Stimulated activated CD8-positive, alpha-beta memory T cell treated with anti-CD3 and anti-CD28 coated beads, Interleukin-4, amount 100 ng/mL, for 48 hours (primary cell): ENCODE results near the gene VPS37C.
"Not testable (repeated sequence)": the region's sequence is repeated elsewhere in the genome, so short reads cannot be mapped to it uniquely, and the experiment has no call there.

Source experiments
- DNase-seq: peaks from one replicate; pipeline ENCODE4 v3.0.0-alpha.2; 2020

VPS37C gene

DNA sequence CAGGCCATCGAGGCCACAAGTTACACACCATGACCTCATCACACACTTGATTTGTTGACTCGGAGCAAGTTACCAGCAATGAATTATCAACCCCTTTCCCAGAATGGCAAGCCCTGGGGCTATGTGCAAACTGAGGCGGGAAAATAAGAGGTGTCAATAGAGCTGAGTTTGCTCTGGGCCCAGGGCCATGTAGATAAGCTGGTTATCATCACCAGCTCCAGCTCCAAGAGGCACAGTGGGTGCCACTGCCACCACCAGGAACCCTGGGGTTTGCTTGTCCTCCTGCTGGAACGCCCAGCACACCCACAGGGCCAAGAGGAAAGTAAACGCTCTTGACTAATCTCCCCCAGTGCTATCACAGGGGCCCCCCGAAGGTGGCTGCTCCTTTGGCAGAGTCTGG is 13.0 kb upstream of the VPS37C start:
- no peak for DNase-seq

DNA sequence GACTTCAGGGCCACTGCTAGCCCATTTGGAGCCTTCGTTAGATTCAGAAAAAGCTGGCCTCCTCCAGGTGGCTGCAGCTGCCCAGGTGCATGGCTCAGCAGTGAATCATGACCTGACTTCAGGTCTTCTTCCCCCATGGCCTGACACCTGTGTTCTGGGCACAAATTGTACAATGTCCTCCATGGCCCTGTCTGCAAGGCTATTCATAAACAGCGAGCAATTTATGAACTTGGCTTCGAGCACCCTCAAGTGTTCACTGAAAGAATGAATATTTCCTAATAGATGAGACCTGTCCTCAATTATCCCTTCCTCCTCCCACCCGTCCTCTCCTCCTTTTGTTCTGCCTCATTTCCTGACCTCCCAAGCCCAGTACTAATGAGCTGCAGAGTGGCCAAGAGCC is 12.2 kb upstream of the VPS37C start:
- no peak for DNase-seq

DNA sequence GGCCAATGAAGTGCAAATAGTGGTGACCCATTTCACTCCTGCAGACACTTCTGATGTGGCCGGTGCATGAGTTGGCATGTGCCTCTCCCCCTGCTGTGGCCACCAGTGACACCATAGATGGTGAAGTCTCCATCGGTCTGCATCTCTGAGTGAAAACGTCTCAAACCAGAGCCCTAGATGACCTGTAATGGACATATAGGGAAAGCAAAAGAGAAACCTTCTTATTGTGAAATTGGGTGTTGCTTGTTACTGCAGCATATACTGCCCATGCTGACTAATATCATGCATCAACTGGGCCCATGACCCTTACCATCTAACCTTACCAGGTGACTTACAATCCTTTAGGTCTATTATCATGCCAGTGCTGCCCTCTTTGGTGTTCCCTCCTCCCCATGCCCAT is 11.7 kb upstream of the VPS37C start:
- DNase-seq = no peak

DNA sequence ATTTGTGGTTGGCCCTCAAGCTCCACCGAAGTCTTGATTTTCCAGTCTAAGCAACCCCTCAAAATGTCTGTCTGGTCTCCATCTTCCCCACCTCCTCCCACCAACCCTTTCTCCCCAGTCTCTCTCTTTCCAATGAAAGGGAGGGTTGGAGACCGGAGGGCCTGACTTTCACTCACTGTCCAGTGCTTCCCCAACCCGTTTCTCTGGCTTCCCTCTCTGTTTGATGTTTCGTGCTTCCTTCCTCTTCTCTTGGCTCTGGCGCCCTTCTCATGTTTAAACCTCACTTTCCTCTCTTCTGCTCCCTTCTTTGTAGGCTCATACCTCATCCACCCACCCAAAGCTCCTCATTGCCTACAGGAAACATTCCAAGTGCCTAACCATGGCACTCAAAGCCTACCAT is 11.1 kb upstream of the VPS37C start:
- no peak for DNase-seq

DNA sequence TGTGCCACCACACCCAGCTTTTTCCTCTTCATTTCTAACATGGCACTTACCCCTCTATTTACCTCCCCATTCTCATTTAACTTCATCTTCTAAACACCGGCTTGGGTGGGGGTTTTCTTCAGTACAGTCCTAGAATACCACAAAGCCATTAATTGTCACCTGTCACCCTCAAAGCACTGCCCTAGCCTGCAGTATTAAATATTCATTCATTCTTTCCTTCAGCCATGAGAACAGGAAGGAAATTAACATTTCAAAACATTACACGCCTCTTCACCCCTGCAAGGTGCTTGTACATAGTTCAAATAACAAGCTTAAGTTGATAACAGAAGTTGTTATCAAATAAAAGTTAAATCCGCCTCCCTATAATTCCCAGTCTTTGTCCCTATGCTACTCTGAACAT is 10.7 kb upstream of the VPS37C start:
- no peak for DNase-seq

DNA sequence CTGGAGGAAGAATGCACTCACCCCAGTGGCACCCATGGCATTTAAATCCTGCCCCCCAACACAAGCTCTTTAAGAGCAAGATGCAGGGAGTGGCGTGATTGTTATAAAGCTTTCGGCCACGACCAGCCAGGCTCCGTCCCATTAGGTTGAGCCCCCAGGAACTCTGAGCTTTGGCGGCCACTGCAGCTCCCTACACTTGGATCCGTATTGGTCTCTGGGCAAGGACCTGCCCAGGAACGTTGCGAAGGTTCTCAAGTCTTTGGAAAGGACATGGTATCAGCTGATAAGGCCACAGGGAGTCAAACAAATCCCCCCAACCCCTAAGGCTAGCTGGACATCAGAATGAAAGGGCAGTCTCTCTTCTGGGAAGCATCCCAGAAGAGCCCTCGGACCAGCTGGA is 9.3 kb upstream of the VPS37C start:
- DNase-seq = no peak

DNA sequence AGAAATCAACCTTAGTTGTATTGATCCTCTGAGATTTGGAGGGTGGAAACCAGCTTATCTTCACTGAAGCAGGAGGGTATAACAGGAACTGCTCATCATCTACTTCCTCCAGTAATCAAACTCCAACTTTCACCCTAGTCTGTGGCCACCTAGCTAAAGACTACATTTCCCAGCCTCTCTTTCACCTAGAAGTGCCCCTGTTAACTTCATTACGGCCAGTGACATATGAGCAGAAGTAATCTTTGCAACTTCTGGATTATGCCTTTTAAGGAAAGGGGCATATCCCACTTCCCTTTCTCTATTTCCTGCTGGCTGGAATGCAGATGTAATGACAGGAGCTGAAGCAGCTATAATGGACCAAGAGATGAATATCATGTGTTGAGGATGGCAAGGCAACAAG is 7.6 kb upstream of the VPS37C start:
- DNase-seq = no peak

DNA sequence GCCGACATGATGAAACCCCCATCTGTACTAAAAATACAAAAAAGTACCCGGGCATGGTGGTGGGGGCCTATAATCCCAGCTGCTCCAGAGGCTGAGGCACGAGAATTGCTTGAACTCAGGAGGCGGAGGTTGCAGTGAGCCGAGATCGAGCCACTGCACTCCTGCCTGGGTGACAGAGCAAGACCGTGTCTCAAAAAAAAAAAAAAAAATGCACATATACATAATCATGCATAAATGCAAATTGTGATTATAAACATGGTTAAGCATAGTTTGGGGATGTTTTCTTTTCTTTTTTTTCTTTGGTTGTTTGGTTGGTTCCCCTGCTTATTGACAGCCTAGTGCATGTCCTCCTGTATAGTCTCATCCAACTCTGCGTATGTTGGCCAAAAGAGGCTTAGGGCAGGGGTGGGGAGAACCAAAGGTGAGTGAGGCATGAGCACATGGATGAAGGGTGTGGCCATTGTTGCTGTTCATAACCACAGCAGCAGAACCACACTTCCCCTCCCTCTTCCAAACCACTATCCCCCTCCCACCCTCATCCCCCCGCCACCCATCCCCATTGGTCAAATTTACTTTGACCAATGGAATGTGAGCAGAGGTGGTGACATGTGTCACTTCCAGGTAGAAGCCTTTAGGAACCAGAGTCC is 6.9 kb upstream of the VPS37C start:
- no peak for DNase-seq

DNA sequence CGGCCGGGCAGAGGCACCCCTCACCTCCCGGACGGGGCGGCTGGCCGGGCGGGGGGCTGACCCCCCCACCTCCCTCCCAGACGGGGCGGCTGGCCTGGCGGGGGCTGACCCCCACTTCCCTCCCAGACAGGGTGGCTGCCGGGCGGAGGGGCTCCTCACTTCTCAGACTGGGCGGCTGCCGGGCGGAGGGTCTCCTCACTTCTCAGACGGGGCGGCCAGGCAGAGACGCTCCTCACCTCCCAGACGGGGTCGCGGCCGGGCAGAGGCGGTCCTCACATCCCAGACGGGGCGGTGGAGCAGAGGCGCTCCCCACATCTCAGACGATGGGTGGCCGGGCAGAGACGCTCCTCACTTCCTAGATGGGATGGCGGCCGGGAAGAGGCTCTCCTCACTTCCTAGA is 5.1 kb upstream of the VPS37C start:
- DNase-seq = not testable (repeated sequence)

DNA sequence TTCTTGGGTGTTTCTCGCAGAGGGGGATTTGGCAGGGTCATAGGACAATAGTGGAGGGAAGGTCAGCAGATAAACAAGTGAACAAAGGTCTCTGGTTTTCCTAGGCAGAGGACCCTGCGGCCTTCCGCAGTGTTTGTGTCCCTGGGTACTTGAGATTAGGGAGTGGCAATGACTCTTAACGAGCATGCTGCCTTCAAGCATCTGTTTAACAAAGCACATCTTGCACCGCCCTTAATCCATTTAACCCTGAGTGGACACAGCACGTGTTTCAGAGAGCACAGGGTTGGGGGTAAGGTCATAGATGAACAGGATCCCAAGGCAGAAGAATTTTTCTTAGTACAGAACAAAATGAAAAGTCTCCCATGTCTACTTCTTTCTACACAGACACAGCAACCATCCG is 4.6 kb upstream of the VPS37C start:
- not testable (repeated sequence) for DNase-seq

DNA sequence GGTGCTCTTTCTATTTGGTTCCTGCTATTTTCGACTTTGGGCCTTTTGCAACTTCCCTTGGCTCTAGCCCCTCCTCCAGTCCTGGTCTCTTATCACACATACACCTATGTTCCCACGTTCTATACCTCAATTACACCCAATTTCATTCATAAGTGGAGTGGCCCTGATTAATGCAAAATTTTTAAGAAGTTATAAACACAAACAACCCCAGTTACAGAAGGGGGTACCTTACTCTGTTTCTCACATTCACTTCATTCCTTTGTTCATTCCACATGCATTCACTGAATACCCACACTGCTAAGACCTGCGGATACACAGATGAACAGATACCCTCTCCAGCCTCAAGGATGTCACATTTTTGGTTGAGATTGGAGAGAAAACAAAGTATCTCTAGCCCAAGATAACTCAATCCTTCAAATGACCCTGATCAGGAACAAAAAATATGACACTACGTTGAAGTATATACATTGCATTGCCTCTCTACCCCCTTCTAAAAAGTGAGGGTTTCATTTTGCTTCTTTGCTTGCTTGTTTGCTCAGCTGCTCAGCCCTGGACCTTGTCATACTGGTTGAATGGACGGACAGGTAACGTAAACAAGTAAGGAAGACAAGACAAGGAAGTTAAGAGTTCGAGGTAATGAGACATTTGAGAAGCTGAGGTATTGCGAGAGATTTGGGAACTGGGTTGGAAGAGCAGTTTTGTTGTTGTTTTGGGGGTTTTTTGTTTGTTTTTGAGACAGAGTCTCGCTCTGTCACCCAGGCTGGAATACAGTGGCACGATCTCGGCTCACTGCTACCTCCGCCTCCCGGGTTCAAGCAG is 3.6 kb upstream of the VPS37C start:
- no peak for DNase-seq

DNA sequence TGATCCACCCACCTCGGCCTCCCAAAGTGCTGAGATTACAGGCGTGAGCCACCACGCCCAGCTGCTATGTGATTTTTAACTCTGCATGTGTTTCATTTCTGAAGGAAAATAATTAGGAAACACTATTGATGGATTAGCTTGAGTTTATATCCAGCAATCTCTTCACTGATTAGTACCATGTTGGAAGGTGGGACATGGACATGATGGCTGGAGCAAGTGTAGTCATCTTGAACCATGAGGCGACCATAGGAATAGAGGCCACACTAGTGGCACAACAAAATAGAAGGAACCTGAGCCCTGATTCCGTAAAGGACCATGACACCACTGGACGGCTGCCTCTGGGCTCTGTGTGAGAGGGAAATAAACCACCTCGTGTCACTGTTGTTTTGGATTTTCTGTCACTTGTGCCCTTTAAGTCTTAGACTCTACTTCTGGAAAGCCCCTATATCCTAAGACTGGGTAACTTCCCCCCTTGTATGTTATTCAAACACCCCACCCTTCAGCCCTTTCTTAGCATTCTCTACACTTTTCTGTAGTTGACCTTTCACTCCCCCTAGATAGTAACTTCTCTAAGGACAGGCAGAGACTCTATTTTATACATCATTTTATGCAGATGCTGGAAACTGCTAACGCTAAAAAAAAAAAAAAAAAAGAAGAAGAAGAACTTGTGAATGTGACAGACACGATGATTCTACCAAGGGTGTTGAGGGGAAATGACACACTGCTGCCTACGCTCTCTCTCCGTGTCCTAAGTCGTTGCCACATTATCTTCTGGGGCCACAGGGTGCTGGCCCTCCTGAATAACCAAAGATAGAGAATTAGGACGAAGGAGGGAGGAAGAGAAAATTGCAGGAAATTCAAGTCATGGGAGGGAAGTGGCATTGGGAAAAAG is 2.7 kb upstream of the VPS37C start:
- DNase-seq = peak; percentile 33

DNA sequence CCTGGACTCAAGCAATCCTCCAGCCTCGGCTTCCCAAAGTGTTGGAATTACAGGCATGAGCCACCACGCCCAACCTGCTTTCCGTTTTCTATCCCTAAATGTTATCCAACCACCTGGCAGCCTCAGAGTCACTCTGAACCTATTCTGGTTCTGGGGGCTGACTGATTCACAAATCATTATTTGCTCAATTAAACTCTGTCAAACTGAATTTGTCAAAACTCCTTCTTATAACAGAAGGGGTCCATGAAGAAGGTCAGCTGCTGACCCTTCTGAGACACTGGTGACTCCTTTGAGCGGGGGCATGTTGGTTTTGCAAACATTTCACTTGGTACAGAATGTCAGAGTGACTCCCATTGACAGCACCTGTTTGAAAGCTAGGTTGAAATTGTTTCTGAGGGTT is 1.8 kb upstream of the VPS37C start:
- no peak for DNase-seq

DNA sequence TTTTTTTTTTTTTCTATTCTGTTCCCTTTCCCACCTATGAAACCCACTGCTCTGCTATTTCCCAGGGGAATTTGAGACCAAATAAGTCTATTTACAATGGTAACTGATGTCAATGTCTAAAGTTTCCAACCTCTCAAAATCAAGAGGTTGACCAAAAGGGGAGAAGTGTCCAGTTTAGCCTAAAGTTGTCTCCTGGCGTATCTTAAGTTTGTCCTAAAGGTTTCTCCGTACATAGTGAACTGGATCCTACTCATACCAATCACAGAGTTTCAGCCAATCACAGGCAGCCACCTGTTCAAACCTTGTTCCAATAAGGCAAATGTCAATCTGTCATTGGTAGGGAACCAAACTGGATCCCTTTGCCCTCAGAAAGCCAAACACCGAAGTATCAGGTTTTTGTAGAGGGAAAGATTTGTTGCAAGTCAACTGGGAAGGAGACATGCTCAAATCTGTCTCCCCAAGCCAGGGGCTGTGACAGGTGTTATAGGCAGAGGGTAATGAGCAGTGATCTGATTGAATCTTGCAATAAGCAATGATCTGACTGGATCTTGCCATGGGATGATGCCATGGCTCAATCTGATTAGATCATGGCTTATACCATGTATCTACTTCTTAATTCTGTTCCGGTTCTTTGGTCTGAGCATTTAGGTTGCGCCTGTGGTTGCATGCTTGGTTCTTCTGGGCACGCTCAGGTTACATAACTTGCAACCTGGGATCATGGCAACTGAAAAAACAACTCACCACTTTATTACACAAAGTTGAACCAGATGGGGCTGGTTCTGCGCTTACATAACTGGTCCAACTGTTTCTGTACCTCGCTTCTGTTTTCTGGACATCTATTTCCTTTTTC is 1.1 kb upstream of the VPS37C start:
- DNase-seq = peak; percentile 44

DNA sequence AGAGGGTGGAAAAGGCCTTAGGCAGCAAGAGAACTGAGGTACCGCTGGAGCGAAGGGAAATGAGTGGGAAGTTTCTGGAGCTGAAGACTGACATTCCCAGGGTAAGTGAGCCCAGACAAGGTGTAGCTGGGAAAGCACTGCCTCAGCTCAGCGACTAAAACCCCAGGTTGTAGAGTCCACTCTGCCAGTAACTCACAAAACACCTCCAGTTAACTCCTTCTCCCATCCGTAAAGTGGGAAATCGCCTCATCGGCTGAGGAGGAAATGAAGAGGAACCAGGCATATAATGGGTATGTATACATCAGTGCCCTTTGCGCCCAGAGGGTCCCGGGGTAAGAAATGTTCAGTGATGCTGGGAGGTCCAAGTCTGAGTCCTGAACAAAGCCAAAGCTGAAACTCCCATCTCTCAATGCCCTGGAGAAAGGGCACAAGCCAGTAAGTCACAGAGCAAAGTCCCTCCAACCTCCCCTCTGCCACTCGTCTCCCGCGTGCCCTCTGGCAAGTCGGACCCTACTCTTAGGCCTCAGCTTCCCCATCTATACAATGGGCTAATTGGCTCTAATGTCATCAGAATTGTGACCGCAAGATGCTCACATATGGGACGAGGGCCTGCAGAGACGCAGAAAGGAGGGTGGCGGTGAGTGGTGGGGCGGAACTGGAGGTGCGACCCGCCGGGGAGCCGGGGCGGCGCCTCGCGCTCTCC is 588 bp downstream of the VPS37C start:
- no peak for DNase-seq

DNA sequence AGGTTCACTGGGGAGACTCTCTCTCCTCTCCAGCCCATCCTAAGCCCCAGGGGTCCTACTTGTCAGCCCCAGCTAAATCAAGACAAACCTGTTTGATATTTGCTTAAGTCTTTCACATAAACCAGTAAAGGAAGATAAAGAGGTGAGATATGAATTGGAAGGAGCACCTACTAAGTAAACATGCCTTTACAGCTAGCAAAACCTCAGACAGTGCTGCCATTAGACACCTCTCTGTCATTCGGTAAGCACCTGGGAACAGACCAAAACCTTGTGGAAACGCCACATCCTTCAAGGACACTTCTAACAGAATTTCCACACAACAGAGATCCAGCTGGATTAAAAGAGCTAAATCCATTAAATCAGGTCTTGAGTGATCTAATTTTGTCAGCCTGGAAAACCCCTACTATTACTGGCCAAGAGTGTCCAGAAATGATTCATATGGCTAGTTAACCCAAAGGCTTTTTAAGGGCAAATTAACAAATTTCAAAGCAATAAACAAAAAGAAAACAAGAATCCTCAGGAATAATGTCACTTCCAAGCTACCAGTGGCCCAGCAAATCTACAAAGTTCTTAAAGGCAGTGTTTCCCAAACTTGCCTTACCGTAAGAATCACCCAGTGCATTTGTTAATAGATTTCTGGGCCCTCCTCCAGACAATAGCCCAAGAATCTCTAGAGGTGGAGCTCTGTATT is 2.4 kb downstream of the VPS37C start:
- no peak for DNase-seq

DNA sequence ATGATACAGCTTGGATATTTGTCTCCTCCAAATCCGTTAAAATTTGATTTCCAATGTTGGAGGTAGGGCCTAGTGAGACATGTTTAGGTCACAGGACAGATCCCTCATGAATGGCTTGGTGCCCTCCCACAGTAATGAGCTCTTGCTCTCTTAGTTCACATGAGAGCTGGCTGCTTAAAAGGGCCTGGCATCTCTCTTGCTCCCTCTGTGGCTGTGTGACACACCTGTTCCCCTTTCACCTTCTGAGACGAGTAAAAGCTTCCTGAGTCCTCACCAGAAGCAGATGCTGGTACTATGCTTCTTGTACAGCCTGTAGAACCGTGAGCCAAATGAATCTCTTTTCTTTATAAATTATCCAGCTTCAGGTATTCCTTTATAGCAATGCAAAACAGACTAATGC is 3.5 kb downstream of the VPS37C start:
- DNase-seq = no peak

DNA sequence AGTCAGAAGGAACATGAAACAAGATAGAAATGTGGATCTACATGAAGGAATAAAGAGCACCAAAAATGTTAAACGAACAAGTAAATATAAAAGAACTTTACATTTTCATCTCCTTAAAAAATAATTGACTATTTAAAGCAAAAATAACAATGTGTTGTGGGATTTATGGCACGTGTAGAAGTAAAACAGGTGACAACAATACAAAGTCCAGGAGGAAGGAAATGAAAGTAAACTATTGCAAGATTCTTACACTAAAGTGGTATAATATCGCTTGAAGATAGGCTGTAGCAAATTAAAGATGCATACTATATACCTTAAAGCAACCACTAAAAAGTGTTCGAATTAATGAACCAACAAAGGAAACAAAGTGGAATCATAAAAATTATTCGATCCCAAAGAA is 5.5 kb downstream of the VPS37C start:
- no peak for DNase-seq

DNA sequence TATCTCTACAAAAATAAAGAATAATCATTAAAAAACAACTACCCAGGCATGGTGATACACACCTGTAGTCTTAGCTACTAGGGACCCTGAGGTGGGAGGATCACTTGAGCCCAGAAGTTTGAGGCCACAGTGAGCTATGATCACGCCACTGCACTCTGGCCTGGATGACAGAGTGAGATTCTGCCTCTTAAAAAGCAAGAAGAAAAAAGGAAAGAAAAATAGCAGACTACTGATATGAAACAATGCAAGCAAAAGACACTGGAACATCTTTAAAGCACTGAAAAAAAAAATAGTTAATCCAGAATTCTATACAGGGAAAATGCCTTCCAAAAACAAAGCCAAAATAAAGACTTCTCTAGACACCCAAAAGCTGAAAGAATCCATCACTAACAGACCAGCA is 5.9 kb downstream of the VPS37C start:
- DNase-seq = no peak

DNA sequence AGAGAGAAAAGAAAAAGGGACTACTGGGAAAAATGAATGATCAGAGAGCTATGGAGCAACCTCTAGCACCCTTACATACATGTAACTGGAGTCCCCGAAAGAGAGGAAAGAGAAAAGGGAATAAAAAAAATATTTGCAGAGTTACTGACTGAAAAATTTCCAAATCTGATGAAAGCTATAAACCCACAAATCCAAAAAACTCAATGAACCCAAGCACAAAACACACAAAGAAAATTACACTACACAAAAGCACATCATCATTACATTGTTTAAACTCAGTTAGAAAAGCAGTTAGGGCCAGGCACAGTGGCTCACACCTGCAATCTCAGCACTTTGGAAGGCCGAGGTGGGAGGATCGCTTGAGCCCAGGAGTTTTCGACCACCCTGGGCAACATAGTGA is 6.7 kb downstream of the VPS37C start:
- no peak for DNase-seq

DNA sequence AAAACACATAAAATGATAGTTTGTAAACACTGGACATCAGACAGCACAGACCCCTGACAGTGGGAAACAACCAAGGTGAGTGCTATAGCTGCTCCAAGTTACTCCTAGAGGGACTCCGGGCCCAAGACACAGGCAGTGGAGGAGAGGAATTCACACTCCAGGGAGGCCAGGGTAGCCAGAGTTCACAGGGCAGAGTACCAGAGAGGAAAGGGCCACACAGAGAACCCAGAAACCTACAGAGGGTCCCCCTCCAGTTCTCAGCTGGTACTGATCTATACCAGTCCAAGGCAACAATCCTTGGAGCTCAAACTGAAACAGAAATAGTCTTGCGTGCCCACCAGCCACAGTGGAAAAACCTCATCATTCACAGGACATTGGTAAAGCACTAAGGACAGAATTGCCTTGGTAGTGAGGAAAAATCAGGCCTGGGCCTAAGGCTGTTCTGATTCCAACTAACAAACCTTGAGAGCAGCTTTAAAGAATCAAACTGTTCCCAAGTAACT is 7.6 kb downstream of the VPS37C start:
- DNase-seq = no peak
